Neural progenitor cell (in vitro differentiated cells): Measurements from ENCODE around the gene SPATA13. TPM values are rescaled to one million over a fixed set of nuclear protein-coding genes. Genes with fewer than 3 reads are reported as not detected.

ENCODE experiments used
- DNase-seq: peaks from one replicate; pipeline ENCODE4 v3.0.0-alpha.2; 2016; ENCODE audit warnings: low spot score
- H2AFZ ChIP-seq: fragments of 200-600 bp; sonication (generic); replicated peaks from 2 replicates; pipeline ENCODE4 v1.6.1; 2016; ENCODE audit warnings: antibody characterized with exemption
- H3F3A ChIP-seq: fragments of 200-600 bp; sonication (generic); 2 replicates; pipeline ENCODE4 v1.6.1; 2016; ENCODE audit warnings: antibody characterized with exemption, low read depth
- H3K27ac ChIP-seq: fragments of 200-600 bp; sonication (generic); 2 replicates; pipeline ENCODE4 v1.5.1; 2016; ENCODE audit warnings: mild to moderate bottlenecking
- H3K27me3 ChIP-seq: fragments of 200-600 bp; sonication (generic); 2 replicates; pipeline ENCODE4 v1.6.1; 2016; ENCODE audit warnings: mild to moderate bottlenecking, moderate library complexity
- H3K36me3 ChIP-seq: fragments of 200-600 bp; sonication (generic); 2 replicates; pipeline ENCODE4 v1.5.1; 2016
- H3K4me1 ChIP-seq: fragments of 200-600 bp; sonication (generic); 2 replicates; pipeline ENCODE4 v1.6.1; 2016; ENCODE audit warnings: mixed run types
- H3K4me2 ChIP-seq: fragments of 200-600 bp; sonication (generic); 2 replicates; pipeline ENCODE4 v1.6.1; 2016
- H3K4me3 ChIP-seq: fragments of 200-600 bp; sonication (generic); 2 replicates; pipeline ENCODE4 v1.5.1; 2016
- H3K79me2 ChIP-seq: fragments of 200-600 bp; sonication (generic); 2 replicates; pipeline ENCODE4 v1.6.1; 2016; ENCODE audit warnings: low read depth
- H3K9ac ChIP-seq: fragments of 200-600 bp; sonication (generic); 2 replicates; pipeline ENCODE4 v1.6.1; 2016
- H3K9me3 ChIP-seq: fragments of 200-600 bp; sonication (generic); 2 replicates; pipeline ENCODE4 v1.5.1; 2016; ENCODE audit warnings: low read depth
- H4K20me1 ChIP-seq: fragments of 200-600 bp; sonication (generic); 2 replicates; pipeline ENCODE4 v1.6.1; 2016; ENCODE audit warnings: low read depth
- H3K27ac Mint-ChIP-seq: 3 replicates; pipeline ENCODE4 v1.8.0; 2021; ENCODE audit warnings: mixed read lengths
- H3K27me3 Mint-ChIP-seq: 2 replicates; pipeline ENCODE4 v1.8.0; 2022; ENCODE audit warnings: low read depth, mild to moderate bottlenecking, inconsistent platforms, moderate library complexity, mixed read lengths; ENCODE audit not compliant: insufficient read depth
- H3K36me3 Mint-ChIP-seq: 3 replicates; pipeline ENCODE4 v1.8.0; 2021; ENCODE audit warnings: mixed read lengths
- H3K4me1 Mint-ChIP-seq: 3 replicates; pipeline ENCODE4 v1.8.0; 2021; ENCODE audit warnings: mixed read lengths
- H3K4me3 Mint-ChIP-seq: 3 replicates; pipeline ENCODE4 v1.8.0; 2021; ENCODE audit warnings: mild to moderate bottlenecking, moderate library complexity, mixed read lengths
- H3K9me3 Mint-ChIP-seq: 3 replicates; pipeline ENCODE4 v1.8.0; 2020; ENCODE audit warnings: mixed read lengths
- CTCF ChIP-seq: fragments of 200-600 bp; sonication (generic); IDR thresholded peaks from 2 replicates; pipeline ENCODE4 v1.5.1; 2017; ENCODE audit warnings: antibody characterized with exemption, mild to moderate bottlenecking
- EZH2 ChIP-seq: fragments of 200-600 bp; sonication (generic); IDR thresholded peaks from 2 replicates; pipeline ENCODE4 v1.6.1; 2017; ENCODE audit warnings: antibody characterized with exemption, mild to moderate bottlenecking, moderate library complexity
- EZH2phosphoT487 ChIP-seq: fragments of 200-600 bp; sonication (generic); IDR thresholded peaks from 2 replicates; pipeline ENCODE4 v1.6.1; 2017; ENCODE audit warnings: antibody characterized with exemption
- total RNA-seq: library from RNA; depleted of rRNA; stranded (reverse); fragments of >200 nt; gene quantifications from 2 replicates; pipeline ENCODE4 v1.2.3, GENCODE V29; 2015; ENCODE audit warnings: low replicate concordance

Gene SPATA13
- total RNA-seq, 1 donor from 2014 or later: 15.9 TPM

- Mint-ChIP-seq H3K27ac (no peak overlapping the region), H3K9me3 (no peaks in the 10 kb centered on the region), H3K4me1 (no peaks in the 10 kb centered on the region), H3K4me3 (no peak overlapping the region), H3K27me3 (no peaks in the 10 kb centered on the region), H3K36me3 (peaks cover 30% of the 10 kb centered on the region)
- Histone ChIP-seq H3K27ac (no peak overlapping the region), H3K4me3 (no peak overlapping the region), H2AFZ (no peak overlapping the region), H3K9me3 (no peaks in the 10 kb centered on the region), H3K27me3 (no peaks in the 10 kb centered on the region), H3K4me2 (no peak overlapping the region), H3K79me2 (no peaks in the 10 kb centered on the region), H4K20me1 (no peaks in the 10 kb centered on the region), H3K4me1 (no peaks in the 10 kb centered on the region), H3K9ac (no peak overlapping the region), H3F3A (no peaks in the 10 kb centered on the region), H3K36me3 (no peaks in the 10 kb centered on the region)
- DNase-seq: no peak
- TF ChIP-seq CTCF (no peak), EZH2phosphoT487 (no peak)
Observed at GRCh38 chr13:24284889-24285565, 124.5 kb downstream of the SPATA13 start.

GRCh38 chr13:24286624-24287023, 126.1 kb downstream of the SPATA13 start:
- no peak overlapping the region for H3K4me3 Mint-ChIP-seq
- H2AFZ ChIP-seq: no peak overlapping the region
- H3K27ac Mint-ChIP-seq: no peak overlapping the region
- H3K9ac ChIP-seq: no peak overlapping the region
- no peaks in the 10 kb centered on the region for H3K36me3 ChIP-seq
- H3K9me3 Mint-ChIP-seq: no peaks in the 10 kb centered on the region
- no peak for DNase-seq
- peaks cover 37% of the 10 kb centered on the region for H3K36me3 Mint-ChIP-seq
- H3K4me1 Mint-ChIP-seq: no peaks in the 10 kb centered on the region
- H3K4me1 ChIP-seq: no peaks in the 10 kb centered on the region
- no peaks in the 10 kb centered on the region for H4K20me1 ChIP-seq
- peaks cover 2% of the 10 kb centered on the region for H3K27me3 Mint-ChIP-seq
- no peaks in the 10 kb centered on the region for H3K9me3 ChIP-seq
- no peak overlapping the region for H3K27ac ChIP-seq
- no peak overlapping the region for H3K4me2 ChIP-seq
- no peaks in the 10 kb centered on the region for H3K27me3 ChIP-seq
- TF ChIP-seq EZH2phosphoT487: no peak
- TF ChIP-seq EZH2: no peak
- no peak for TF ChIP-seq CTCF
- H3K79me2 ChIP-seq: no peaks in the 10 kb centered on the region
- no peak overlapping the region for H3K4me3 ChIP-seq
- no peaks in the 10 kb centered on the region for H3F3A ChIP-seq

GRCh38 chr13:24287748-24288287, 127.3 kb downstream of the SPATA13 start:
- H3K27me3 ChIP-seq: no peaks in the 10 kb centered on the region
- no peak overlapping the region for H3K27ac ChIP-seq
- DNase-seq: no peak
- no peak overlapping the region for H3K4me3 Mint-ChIP-seq
- H3K9ac ChIP-seq: no peak overlapping the region
- no peaks in the 10 kb centered on the region for H3K79me2 ChIP-seq
- H3K36me3 Mint-ChIP-seq: peaks cover 34% of the 10 kb centered on the region
- H3K4me2 ChIP-seq: no peak overlapping the region
- no peaks in the 10 kb centered on the region for H3K9me3 Mint-ChIP-seq
- no peaks in the 10 kb centered on the region for H3K4me1 Mint-ChIP-seq
- H3K4me1 ChIP-seq: no peaks in the 10 kb centered on the region
- H3K9me3 ChIP-seq: no peaks in the 10 kb centered on the region
- no peaks in the 10 kb centered on the region for H3K36me3 ChIP-seq
- H2AFZ ChIP-seq: no peak overlapping the region
- H4K20me1 ChIP-seq: no peaks in the 10 kb centered on the region
- peaks cover 2% of the 10 kb centered on the region for H3K27me3 Mint-ChIP-seq
- H3F3A ChIP-seq: no peaks in the 10 kb centered on the region
- no peak overlapping the region for H3K27ac Mint-ChIP-seq
- TF ChIP-seq EZH2phosphoT487 (no peak), CTCF (no peak), EZH2 (no peak)
- H3K4me3 ChIP-seq: no peak overlapping the region
